ENCODE results near the gene SLC35G4.
"Not testable (repeated sequence)": the region's sequence is repeated elsewhere in the genome, so short reads cannot be mapped to it uniquely, and the experiment has no call there.

- TF ChIP-seq, protein P1, sequence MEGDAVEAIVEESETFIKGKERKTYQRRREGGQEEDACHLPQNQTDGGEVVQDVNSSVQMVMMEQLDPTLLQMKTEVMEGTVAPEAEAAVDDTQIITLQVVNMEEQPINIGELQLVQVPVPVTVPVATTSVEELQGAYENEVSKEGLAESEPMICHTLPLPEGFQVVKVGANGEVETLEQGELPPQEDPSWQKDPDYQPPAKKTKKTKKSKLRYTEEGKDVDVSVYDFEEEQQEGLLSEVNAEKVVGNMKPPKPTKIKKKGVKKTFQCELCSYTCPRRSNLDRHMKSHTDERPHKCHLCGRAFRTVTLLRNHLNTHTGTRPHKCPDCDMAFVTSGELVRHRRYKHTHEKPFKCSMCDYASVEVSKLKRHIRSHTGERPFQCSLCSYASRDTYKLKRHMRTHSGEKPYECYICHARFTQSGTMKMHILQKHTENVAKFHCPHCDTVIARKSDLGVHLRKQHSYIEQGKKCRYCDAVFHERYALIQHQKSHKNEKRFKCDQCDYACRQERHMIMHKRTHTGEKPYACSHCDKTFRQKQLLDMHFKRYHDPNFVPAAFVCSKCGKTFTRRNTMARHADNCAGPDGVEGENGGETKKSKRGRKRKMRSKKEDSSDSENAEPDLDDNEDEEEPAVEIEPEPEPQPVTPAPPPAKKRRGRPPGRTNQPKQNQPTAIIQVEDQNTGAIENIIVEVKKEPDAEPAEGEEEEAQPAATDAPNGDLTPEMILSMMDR (IDR thresholded peaks at IDR 0.05) = not testable (repeated sequence)
- TF ChIP-seq POLR2A (IDR thresholded peaks at IDR 0.05) = not testable (repeated sequence)
Observed at GRCh38 chr18:11613073-11613472, 3.7 kb downstream of the SLC35G4 start.
